Measurements from ENCODE around the gene CCDC69. TPM values are rescaled to one million over a fixed set of nuclear protein-coding genes. Genes with fewer than 3 reads are reported as not detected.

Gene CCDC69
- total RNA-seq, 2 donors from 2014 or later: 34.8 to 44.8 TPM

GRCh38 chr5:151162776-151163175 is 61.1 kb downstream of the CCDC69 start:
- intact Hi-C loops (cut with DNase I): loop anchor here (5.0 kb wide), 1 partner anchor 35 kb away; no protein-coding TSS in a partner anchor
- DNase-seq (no peak), ATAC-seq (no peak)
- Histone ChIP-seq H3K4me1 (peaks cover 23% of the 10 kb centered on the region), H3K4me3 (no peak overlapping the region), H3K9me3 (no peaks in the 10 kb centered on the region), H3K27ac (no peak overlapping the region), H3K36me3 (replicated peaks in 1 of 2; ENCODE audit: insufficient read depth in 1 of 2, low read depth in 2 of 2) (no peaks in the 10 kb centered on the region), H3K27me3 (no peaks in the 10 kb centered on the region)
- WGBS, 2 donors: 67 to 69% methylated on average over 1 of the region's 1 CpG
- TF ChIP-seq CTCF (IDR thresholded peaks at IDR 0.05) (no peak), POLR2A (IDR thresholded peaks at IDR 0.05) (no peak)

GRCh38 chr5:151159649-151160373 is 64.1 kb downstream of the CCDC69 start:
- Histone ChIP-seq H3K27me3 (no peaks in the 10 kb centered on the region), H3K4me3 (no peak overlapping the region), H3K27ac (no peak overlapping the region), H3K9me3 (no peaks in the 10 kb centered on the region), H3K36me3 (replicated peaks in 1 of 2; ENCODE audit: insufficient read depth in 1 of 2, low read depth in 2 of 2) (no peaks in the 10 kb centered on the region), H3K4me1 (peaks cover 39% of the 10 kb centered on the region)
- ATAC-seq: no peak
- no peak for DNase-seq
- intact Hi-C loops (cut with DNase I): loop anchor here (5.0 kb wide), 1 partner anchor 33 kb away; no protein-coding TSS in a partner anchor
- 80 to 87% methylated on average over 9 of the region's 9 CpGs for whole genome bisulfite sequencing, 2 donors
- TF ChIP-seq POLR2A (IDR thresholded peaks at IDR 0.05) (no peak), CTCF (IDR thresholded peaks at IDR 0.05) (no peak)

GRCh38 chr5:151158287-151158661 is 65.6 kb downstream of the CCDC69 start:
- peak overlapping the region; percentile 0 to 73 (median 66) for H3K27ac ChIP-seq
- peak; percentile 16 for ATAC-seq
- TF ChIP-seq CTCF (IDR thresholded peaks at IDR 0.05) (no peak), POLR2A (IDR thresholded peaks at IDR 0.05) (no peak)
- WGBS, 2 donors: 2 to 7% methylated on average over 6 of the region's 6 CpGs
- peaks cover 44% of the 10 kb centered on the region for H3K4me1 ChIP-seq
- intact Hi-C loops (cut with DNase I): no loop called here
- no peaks in the 10 kb centered on the region for H3K27me3 ChIP-seq
- no peaks in the 10 kb centered on the region for H3K36me3 ChIP-seq (replicated peaks in 1 of 2; ENCODE audit: insufficient read depth in 1 of 2, low read depth in 2 of 2)
- DNase-seq: peak in 2 of 4 donors; percentile 35 to 52
- H3K4me3 ChIP-seq: peak overlapping the region in 1 of 2 donors; percentile 65
- no peaks in the 10 kb centered on the region for H3K9me3 ChIP-seq

- Histone ChIP-seq H3K27me3 (no peaks in the 10 kb centered on the region), H3K4me3 (peak within 1 kb of the TSS; percentile 19 to 65), H3K4me1 (peaks cover 46% of the 10 kb centered on the region), H3K36me3 (replicated peaks in 1 of 2; ENCODE audit: insufficient read depth in 1 of 2, low read depth in 2 of 2) (no peaks in the 10 kb centered on the region), H3K27ac (peak within 1 kb of the TSS; percentile 52 to 73 (median 66)), H3K9me3 (no peaks in the 10 kb centered on the region)
- intact Hi-C loops (cut with DNase I): no loop called here
- WGBS, 2 donors: 1 to 3% methylated on average over 4 to 48 of the region's 60 CpGs
- TF ChIP-seq CTCF (IDR thresholded peaks at IDR 0.05) (no peak), POLR2A (IDR thresholded peaks at IDR 0.05) (peak; percentile 24 to 53 (median 46))
- DNase-seq: peak; percentile 82 to 90 (median 84)
- ATAC-seq: peak; percentile 97
These were observed 66.2 kb downstream of the CCDC69 start, which contains the start of gene ANXA6 for GRCh38 chr5:151157426-151158286. ANXA6 (minus strand) TSS chr5:151157779; CDS start chr5:151147901, 9,878 bp downstream.

Measured in body of pancreas (tissue), 4 donors.